ELR (cell line): ENCODE data around the gene CYP4F12.

Experiments
- DNase-seq: peaks from one replicate; pipeline ENCODE4 v3.0.0-alpha.2; 2015; ENCODE audit warnings: low read depth

Gene CYP4F12, protein sequence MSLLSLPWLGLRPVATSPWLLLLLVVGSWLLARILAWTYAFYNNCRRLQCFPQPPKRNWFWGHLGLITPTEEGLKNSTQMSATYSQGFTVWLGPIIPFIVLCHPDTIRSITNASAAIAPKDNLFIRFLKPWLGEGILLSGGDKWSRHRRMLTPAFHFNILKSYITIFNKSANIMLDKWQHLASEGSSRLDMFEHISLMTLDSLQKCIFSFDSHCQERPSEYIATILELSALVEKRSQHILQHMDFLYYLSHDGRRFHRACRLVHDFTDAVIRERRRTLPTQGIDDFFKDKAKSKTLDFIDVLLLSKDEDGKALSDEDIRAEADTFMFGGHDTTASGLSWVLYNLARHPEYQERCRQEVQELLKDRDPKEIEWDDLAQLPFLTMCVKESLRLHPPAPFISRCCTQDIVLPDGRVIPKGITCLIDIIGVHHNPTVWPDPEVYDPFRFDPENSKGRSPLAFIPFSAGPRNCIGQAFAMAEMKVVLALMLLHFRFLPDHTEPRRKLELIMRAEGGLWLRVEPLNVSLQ

DNA sequence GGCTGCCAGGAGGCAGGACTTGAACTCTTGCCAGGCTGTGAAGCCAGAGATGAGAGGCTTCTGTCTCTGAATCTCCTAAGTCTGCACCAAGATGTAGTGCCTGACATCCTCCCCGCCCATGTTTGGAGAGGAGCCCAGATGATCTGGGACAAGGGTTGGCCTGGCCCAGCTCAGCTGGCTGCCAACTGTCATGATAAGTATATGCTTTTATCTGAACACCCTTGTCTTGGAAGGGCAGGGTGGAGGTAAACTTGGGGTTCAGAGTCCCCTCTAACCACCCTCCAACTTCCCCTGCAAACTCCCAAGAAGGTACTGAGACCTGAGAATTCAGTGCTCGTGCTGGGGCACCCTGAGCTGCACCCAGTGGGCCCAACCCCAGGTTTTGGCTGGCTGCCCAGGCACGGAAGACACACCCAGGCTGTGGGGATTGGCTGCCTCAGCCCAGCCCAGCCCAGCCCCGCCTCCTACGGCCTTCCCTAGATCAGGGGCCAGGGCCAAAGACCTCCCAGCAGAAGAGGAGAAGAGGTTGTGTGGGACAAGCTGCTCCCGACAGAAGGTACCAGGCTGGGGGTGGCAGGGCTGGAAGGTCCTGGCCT is at the start of gene CYP4F12:
CYP4F12 (plus strand) TSS at position 508 of the 596 bp plus-strand sequence. CDS start 443 bp downstream, outside the sequence.
- DNase-seq, result peak; percentile 1

DNA sequence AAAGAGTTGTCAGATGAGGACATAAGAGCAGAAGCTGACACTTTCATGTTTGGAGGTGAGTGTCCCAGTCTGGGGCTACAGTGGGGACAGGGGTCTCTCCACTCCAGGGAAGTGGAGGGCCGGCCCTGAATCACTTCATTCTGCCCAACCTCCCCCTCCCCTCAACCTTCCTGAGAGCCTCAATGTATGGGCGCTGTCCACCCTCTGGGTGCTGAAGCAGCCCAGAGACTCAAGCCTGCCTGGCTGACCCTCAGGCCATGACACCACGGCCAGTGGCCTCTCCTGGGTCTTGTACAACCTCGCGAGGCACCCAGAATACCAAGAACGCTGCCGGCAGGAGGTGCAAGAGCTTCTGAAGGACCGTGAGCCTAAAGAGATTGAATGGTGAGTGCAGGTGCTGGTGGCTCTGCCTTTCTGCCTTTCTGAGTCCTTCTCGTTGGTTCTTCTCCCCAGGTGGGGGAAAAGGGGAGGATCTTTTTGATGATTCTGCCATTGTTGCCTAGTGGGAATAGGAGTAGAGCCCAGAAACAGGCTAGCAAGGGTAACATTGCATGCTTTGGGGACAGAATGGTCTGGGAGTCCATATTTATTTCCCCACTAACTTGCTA is 49.1 kb upstream of the CYP4F12 start:
- DNase-seq, result no peak

DNA sequence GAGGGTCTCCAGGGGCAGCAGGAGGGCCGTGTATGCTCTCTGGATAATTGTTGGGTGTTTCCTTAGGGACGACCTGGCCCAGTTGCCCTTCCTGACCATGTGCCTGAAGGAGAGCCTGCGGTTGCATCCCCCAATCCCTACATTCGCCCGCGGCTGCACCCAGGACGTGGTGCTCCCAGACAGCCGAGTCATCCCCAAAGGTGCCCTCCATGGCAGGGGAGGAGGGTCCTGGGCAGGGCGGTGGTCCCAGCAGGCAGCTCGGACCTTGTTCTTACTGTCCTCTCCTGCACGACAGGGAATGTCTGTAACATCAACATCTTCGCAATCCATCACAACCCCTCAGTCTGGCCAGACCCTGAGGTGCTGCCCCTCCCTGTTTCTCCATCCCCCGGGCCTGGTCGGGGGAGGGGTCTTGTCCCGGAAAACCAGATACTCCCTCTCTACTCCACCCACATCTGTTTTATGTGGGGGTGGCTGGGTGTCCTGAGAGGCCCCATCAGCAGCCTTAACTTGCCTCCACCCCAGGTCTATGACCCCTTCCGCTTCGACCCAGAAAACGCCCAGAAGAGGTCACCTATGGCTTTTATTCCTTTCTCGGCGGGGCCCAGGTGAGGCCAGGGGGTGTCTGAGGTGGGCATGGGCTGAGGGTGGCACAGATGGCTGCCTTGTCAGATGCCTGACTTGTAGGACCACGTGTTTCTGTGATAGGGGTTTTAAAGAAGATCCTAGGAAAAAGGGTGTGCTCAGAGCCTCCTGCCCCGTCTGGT is 44.5 kb upstream of the CYP4F12 start:
- DNase-seq, result no peak

DNA sequence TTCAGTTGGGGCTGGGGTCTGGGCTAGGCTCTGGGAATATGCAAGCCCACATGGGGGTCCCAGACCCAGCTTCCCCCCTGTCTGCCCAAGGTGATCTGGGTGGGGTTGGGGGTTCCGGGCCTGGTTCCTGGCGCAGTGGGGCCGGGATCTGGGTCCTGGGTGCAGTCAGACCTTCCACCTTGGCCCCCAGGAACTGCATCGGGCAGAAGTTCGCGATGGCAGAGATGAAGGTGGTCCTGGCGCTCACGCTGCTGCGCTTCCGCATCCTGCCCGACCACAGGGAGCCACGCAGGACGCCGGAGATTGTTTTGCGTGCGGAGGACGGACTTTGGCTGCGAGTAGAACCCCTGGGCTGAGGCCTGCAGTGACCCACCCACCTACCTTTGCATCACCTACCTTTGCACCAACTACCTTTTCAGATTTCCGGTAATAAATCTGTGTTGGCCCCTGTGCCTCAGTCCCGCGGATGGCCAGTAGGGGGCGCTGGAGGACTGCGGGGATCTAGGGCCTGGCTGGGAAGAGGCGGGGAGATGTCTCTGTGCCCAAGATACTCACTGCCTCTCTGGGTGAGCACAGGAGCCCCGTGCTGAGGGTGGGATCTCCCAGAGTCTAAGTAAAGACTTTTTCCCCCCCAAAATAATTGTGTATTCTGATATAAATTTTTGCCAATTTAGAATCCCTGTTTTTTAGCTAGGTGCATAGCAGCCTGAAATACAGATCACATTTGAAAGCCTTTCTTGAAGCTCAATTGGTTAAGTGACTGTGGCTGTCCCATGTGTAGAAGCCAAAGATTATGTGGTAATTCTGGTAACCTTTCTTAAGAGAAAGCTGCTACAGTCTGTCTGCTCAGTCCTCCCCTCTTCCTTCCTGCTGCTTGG is 43.6 kb upstream of the CYP4F12 start:
- peak; percentile 56 for DNase-seq

DNA sequence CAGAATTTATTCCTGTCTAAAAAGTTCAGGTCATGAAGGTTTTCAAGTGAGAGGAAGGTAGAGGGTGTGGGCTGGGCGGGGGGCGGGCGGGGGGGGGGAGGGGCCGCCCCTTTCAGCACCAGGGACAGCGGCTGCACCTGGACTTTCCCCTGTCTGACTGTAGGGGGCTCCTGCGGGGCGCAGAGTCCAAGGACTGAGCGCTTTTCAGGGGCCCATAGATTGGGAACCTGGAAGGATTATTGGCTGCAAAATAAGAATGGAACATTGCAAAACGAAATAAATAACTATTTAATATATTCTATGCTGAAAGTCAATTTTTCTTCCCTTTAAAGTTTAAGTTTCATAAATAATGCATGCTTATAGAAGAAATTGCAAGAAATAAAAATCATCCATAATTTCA is 41.1 kb upstream of the CYP4F12 start:
- peak; percentile 48 for DNase-seq

DNA sequence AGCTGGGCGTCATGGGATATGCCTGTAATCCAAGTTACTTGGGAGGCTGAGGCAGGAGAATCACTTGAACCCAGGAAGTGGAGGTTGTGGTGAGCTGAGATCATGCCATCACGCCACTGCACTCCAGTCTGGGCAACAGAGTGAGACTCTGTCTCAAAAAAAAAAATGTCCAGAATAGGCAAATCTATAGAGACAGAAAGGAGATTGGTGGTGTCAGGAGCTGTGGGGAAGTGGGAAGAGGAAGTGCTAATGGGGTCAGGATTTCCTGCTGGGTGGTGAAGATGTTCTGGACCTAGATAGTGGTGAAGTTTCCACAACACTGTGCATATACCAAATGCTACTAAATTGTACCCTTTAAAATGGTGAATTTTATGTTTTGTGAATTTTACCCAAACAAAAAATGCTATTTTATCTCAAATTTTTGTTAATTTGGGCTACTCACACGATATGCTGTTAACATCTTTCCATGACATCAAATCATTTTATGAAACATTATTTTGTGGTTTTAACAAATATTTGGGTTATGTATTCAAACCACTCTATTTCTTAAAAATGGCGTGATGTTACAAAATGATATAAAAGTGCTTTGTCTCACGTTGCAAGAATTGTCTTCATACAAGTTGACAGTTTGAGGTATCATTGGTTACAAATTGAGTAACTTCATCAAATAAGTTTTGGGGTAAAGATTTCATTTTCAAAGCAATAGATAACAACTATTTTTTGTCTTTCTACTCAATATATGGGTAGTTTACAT is 39.6 kb upstream of the CYP4F12 start:
- no peak for DNase-seq

DNA sequence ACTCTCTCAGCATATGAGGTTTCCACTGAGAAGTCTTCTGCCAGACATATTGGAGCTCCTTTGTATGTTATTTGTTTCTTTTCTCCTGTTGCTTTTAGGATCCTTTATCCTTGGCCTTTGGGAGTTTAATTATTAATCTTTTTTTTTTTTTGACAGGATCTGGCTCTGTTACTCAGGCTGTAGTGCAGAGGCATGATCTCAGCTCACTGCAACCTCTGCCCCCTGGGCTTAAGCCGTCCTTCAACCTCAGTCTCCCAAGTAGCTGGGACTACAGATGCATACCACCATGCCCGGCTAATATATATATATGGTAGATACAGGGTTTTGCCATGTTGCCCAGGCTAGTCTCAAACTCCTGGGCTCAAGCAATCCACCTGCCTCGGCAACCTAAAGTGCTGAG is 38.8 kb upstream of the CYP4F12 start:
- no peak for DNase-seq

DNA sequence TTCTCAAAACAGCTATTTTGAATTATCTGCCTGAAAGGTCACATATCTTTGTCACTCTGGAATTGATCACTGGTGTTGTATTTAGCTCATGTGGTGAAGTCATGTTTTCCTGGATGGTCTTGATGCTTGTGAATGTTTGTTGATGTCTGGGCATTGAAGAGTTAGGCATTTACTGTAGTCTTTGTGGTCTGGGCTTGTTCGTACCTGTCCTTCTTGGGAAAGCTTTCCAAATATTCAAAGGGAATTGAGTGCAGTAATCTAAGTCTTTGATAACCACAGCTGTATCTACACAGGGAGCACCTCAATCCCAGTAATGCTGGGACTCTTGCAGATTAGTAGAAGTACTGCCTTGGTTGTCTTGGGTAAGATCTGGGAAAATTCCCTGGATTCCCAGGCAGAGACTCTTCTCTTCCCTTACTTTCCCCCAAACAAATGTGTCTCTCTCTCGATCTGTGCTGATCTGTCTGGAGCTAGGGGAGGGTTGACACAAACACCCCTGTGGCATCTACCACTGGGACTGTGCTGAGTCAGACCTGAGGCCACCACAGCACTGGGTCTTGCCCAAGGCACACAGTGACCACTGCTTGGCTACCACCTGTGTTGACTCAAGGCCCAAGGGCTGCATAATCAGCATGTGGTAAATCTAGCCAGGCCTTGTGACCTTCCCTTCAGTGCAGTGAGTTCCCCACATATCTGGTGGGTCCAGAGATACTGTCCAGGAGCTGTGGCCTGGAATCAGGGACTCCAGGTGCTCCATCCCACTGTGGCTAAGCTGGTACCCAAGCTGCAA is 37.7 kb upstream of the CYP4F12 start:
- no peak for DNase-seq

DNA sequence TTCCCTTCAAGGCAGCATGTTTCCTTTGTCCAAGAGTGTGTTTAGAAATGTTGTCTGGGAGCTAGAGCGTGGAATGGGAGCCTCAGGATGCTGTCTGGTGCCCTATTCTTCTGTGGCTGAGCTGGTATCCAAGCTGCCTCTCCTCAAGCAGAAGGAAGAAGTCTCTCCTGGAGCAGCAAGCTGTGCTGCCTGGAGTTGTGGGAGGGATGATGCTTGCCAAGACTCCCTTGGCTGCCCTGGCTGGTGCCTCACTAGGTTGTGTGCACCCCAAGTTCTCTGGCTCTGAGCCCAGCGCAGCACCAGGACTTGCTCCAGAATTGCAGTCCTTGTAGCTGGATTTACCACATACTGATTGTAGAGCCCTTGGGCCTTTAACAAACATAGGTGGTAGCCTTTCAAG is 36.9 kb upstream of the CYP4F12 start:
- no peak for DNase-seq

DNA sequence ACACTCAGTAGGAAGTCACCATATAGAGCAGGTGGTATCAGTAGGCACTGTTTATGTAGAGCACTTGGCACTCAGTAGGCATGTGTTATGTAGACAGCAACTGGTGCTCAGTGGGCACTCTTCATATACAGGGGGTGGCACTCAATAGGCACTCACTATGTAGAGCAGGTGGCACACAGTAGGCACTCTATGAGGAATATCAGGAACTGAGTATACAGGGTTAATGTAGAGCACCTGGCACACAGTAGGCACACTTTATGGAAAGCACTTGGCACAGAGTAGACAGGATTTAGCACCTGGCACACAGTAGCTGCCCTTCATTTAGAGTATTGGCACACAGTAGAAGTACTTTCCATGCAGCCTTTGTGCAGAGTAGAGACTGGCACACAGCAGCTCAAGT is 33.3 kb upstream of the CYP4F12 start:
- no peak for DNase-seq

DNA sequence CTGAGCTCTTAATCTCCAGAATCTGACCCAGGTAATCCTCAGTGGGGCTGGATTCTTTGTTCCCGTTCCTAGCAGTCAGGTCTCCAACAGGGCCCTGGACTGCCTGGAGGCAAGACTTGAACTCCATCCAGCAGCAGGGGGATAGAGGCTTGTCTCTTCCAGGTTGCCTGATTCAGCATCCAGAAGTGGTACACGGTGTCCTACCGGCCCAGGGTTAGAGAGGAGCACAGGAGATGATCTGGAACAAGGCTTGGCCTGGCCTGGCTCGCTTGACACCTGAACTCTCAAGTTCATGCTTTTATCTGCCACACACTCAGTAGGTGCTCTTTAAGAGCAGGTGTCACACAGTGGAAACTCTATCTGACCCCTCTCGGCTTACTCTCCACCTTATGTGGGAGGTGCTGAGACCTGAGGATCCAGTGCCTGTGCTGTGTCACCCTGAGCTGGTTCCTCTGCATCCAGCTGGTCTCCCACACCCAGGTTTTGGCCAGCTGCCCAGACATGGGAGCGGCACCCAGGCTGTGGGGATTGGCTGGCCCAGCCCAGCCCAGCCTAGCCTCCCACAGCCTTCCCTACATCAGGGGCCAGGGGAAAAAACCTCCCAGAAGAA is 32.5 kb upstream of the CYP4F12 start, which contains the start of gene CYP4F3:
CYP4F3 (plus strand) TSS at position 604 of the 610 bp plus-strand sequence. CDS start 519 bp downstream, outside the sequence.
- peak; percentile 1 for DNase-seq

DNA sequence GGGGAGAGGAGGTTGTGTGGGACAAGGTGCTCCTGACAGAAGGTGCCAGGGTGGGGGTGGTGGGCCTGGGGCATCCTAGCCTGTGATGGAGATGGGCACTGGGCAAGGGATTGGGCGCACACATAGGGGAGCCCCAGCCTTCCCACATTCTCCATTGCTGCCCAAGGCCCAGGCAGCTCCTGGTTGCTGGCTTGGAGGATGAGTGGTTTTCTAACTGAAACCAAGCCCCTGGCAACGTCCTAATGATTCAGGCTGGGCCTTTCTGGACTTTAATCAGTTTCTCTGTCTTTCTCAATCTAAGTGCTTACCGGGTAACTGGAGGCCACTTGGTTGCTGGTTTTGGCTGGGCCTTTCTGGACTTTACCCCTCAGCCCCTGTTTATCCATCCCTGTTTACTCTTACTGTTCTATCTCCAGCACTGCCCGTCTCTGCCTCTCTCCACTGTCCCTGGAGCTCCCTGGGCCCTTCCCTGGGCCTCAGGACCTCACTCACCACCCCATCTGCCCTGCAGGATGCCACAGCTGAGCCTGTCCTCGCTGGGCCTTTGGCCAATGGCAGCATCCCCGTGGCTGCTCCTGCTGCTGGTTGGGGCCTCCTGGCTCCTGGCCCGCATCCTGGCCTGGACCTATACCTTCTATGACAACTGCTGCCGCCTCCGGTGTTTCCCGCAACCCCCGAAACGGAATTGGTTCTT is 31.8 kb upstream of the CYP4F12 start:
- DNase-seq, result no peak

DNA sequence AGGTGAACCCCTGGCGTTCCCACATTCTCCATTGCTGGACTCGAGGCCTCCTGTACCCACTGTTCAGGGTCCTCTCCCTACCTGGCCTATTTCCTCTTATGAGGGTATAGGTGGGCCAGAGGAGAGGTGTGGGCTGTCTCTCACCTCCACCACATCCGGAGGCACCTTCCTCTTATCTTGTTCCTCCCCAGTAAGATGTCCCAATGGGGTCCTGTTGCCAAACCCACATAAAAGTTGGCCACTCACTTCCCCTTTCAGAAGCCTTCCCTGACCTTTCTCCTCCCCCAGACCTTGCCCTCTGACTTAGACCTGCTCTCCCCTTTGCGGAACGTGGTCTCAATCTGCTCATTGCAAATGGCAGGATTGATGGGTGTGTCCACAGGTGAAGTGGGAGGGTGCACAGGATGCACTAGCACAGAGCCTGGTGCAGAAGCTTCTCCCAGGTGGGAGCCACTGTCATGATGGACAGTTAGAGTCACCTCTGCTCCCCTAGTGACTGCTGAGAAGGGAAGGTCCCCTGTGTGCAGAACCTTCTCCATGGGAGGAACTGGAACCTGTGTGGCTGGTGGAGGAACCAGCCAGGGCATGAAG is 30.9 kb upstream of the CYP4F12 start:
- DNase-seq, result no peak

DNA sequence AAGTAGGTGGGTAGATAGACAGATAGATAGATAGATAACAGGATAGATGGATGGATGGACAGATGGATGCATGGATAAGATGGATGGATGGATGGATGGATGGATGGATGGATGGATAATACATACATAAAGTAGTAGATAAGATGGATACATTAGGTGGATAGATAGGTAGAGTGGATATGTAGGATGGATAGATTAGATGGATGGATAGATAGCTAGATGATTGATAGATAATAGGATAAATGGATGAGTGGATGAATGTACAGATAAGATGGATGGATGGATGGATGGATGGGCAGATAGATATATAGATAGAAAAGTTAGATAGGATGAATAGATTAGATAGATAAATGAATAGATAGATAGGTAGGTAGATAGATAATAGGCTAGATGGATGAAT is 30.1 kb upstream of the CYP4F12 start:
- DNase-seq, result no peak

DNA sequence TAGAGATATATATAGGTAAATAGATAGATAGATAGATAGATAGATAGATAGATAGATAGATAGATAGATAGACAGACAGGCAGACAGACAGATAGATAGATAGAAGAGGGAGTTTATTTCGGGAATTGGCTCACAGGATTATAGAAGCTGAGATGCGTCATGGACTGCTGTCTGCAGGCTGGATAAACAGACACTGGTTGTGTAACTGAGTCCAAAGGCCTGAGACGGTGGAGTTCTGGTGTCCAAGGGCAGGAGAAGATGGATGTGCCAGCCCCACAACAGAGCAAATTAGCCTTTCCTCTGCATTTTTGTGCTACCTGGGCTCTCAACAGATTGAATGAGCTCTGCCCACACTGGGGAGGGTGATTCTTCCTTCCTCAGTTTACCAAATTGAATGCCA is 29.5 kb upstream of the CYP4F12 start:
- no peak for DNase-seq

DNA sequence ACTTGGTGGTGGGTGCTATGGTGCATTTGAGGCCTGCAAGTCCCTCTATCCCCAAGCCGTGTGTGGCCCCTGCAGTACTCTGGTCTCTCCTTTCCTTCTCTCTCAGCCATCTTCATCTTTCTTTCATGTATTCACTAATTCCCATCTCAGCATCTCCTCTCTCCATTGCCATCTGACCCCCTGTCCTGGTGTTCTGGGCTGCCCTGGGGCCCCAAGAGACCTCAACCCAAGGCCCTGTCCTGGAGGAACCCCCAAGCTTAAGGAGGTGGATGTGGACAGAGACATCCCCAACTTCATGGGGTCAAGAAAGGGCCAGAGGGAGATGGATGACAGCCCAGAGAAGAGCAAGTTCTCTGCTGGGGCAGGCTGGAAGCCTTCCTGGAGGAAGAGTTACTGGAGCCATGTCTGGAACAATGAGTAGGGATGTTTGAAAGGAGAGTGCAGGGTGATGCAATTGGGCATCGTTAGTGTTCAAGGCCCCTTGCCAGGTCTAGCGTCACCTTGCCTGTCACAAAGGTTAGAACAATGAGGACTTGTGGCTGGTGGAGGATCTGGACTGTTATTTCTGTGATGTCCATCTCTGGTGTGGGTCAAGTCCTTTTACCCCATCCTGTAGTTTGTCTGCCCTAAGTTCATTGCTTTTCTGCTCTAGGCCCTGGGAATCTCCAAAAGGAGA is 28.7 kb upstream of the CYP4F12 start:
- no peak for DNase-seq

DNA sequence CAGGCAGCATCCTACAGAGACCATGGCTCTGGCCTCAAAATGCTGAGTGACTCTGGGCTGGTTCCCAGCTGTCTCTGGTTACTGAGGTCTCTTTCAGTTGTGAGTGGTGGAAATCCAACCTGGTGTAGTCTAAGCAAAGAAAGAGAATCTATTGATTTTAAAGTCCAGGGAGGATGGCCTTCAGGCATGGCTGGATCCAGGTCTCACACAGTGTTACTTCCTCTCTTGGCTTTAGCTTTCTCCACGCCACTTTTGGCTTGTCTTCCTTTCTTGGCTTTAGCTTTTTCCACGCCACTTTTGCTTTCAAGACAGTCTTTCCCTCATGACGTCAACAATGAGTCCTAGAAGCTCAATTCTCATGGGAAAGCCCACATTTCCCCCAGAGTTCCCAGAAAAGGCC is 28.1 kb upstream of the CYP4F12 start:
- no peak for DNase-seq

DNA sequence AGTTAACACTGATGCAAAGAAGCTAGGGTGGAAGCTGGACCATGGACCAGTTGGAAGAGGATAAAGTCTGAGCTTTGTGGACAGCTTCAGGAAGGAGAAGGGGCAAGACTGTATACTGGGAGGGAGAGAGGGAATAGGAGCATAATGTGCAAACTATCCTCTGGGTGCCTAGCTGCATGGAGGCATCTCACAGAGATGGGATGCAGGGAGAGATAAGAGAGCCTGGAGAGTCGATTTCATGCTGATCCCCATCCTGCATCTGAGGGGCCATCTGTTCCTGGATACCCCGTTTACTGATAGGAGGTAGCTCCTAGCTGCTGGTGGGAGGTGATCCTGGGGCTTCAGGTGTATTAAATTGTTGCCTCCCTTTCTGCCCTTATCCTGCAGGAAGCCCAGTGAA is 23.4 kb upstream of the CYP4F12 start:
- no peak for DNase-seq
